IMR-90 (cell line): ENCODE data around the gene ILF2.

Experiments used
- BHLHE40 ChIP-seq: fragments of 150-350 bp; IDR thresholded peaks from 2 replicates; pipeline ENCODE4 v1.6.1; 2016; ENCODE audit warnings: mild to moderate bottlenecking, low read depth, low read length
- CTCF ChIP-seq: conservative IDR thresholded peaks from 2 replicates; pipeline ENCODE4 v1.5.1; 2012; ENCODE audit warnings: mild to moderate bottlenecking, low read depth, low read length, improper control_type of control experiment
- FOS ChIP-seq: fragments of 150-350 bp; IDR thresholded peaks from 2 replicates; pipeline ENCODE4 v1.6.1; 2016; ENCODE audit warnings: low read depth, low read length
- MAFK ChIP-seq: IDR thresholded peaks from 2 replicates; pipeline ENCODE4 v1.6.1; 2012; ENCODE audit warnings: low read depth, low read length, improper control_type of control experiment
- MAZ ChIP-seq: IDR thresholded peaks from 2 replicates; pipeline ENCODE4 v1.6.1; 2012; ENCODE audit warnings: low read depth, mild to moderate bottlenecking, low read length, improper control_type of control experiment, moderate library complexity, borderline replicate concordance
- MXI1 ChIP-seq: IDR thresholded peaks from 2 replicates; pipeline ENCODE4 v1.6.1; 2012; ENCODE audit warnings: low read depth, mild to moderate bottlenecking, low read length, moderate library complexity, borderline replicate concordance
- POLR2A ChIP-seq: IDR thresholded peaks from 2 replicates; pipeline ENCODE4 v1.6.1; 2012; ENCODE audit warnings: mild to moderate bottlenecking, low read depth, low read length
- RAD21 ChIP-seq: IDR thresholded peaks from 2 replicates; pipeline ENCODE4 v1.6.1; 2012; ENCODE audit warnings: low read length, improper control_type of control experiment
- TF ChIP-seq, protein P1 (sequence below): fragments of 150-350 bp; IDR thresholded peaks from 2 replicates; pipeline ENCODE4 v1.6.1; 2016; ENCODE audit warnings: low read depth, mild to moderate bottlenecking, low read length, moderate library complexity, borderline replicate concordance
- TF ChIP-seq, protein P2 (sequence below): fragments of 150-350 bp; IDR thresholded peaks from 2 replicates; pipeline ENCODE4 v1.6.1; 2017; ENCODE audit warnings: mild to moderate bottlenecking, antibody characterized with exemption, low read length, low read depth

GRCh38 chr1:153646672-153647345, 24.0 kb downstream of the ILF2 start:
- TF ChIP-seq BHLHE40, result no peak
- TF ChIP-seq CTCF, result no peak
- TF ChIP-seq POLR2A, result no peak
- TF ChIP-seq RAD21, result no peak
- TF ChIP-seq, protein P1, sequence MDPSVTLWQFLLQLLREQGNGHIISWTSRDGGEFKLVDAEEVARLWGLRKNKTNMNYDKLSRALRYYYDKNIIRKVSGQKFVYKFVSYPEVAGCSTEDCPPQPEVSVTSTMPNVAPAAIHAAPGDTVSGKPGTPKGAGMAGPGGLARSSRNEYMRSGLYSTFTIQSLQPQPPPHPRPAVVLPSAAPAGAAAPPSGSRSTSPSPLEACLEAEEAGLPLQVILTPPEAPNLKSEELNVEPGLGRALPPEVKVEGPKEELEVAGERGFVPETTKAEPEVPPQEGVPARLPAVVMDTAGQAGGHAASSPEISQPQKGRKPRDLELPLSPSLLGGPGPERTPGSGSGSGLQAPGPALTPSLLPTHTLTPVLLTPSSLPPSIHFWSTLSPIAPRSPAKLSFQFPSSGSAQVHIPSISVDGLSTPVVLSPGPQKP, result no peak
- TF ChIP-seq, protein P2, sequence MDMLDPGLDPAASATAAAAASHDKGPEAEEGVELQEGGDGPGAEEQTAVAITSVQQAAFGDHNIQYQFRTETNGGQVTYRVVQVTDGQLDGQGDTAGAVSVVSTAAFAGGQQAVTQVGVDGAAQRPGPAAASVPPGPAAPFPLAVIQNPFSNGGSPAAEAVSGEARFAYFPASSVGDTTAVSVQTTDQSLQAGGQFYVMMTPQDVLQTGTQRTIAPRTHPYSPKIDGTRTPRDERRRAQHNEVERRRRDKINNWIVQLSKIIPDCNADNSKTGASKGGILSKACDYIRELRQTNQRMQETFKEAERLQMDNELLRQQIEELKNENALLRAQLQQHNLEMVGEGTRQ, result no peak
- no peak for TF ChIP-seq MAZ
- no peak for TF ChIP-seq MXI1
- no peak for TF ChIP-seq MAFK
- no peak for TF ChIP-seq FOS
